Heart left ventricle (tissue), 13 donors: Measurements from ENCODE around the gene UTY.

Experiments used
- CTCF ChIP-seq, 12 donors: fragments of 200-600 bp; sonication (generic) in 4 of 12; IDR thresholded peaks; one replicate each; pipeline versions ENCODE4 v1.5.0 to v1.8.0; 2018 to 2022; ENCODE audit warnings: antibody characterized with exemption in 12 of 12, mild to moderate bottlenecking in 5 of 12
- POLR2A ChIP-seq, 2 donors: fragments of 450-650 bp; IDR thresholded peaks; one replicate each; pipeline ENCODE4 v1.6.1; 2017; ENCODE audit warnings: antibody characterized with exemption in 2 of 2, mild to moderate bottlenecking in 2 of 2, moderate library complexity in 2 of 2
- donor health status: ischemic (EF 13 %, LVEDD 7.1; RV severe dilation, severe dysfunction).
- donor health status: DM: no; HTN: yes; CAD: no.
- donor health status: DM: no; HTN: no; CAD: no.
- donor health status: ischemic (EF 25% LVEDD 6.9; RV normal size, moderate dysfunction).
- donor health status: ischemic (EF 25% LVEDD 5.7; RV mildly dilated, moderate dysfunction).
- donor health status: ischemic (EF 35%, LVEDD 5.7; RV mildly dilated, moderate dysfunction).
- donor health status: nonischemic (EF 11% LVEDD 7.7; RV severe dilation, severe dysfunction).
- donor health status: DM: yes; HTN: yes; CAD: no.
- donor health status: PGD.
- donor health status: ischemic (EF 29% LVEDD 5.4; RV normal size, mild dysfunction).
- donor health status: nonischemic (EF 23%, LVEDD 6.1; RV moderate dilation, normal function).

DNA sequence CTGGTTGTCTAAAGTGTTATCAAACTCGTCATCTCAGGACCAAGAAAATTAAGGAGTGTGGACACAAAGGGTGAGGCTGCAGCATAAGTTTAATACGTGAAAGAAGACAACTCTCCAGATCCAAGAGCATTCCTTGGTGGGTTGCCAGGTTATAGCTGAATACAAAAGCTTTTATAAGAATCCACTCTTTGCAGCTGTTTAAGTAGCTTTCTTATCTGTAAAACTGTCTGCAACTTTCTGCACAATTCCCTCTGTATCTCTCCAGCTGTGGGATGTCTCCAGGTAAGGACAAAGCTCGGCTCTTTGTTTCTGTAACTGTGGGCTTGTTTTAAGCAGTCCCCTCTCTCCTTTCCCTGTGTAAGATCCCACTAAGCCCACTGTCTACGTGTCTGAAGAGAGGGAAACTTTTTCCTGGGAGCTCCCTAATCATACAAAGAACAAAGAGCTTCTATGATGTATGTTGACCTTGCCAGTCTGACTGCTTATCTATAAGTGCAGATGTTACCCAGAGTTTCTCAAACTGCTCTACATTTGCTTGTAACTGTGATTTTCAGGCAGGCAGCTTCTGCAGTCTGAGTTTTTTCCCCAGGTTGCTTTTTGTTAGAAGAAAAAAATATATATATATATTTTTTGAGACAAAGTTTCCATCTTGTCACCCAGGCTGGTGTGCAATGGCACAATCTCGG lies 268.7 kb downstream of the UTY start:
- TF ChIP-seq CTCF (IDR thresholded peaks at IDR 0.05) (no peak), POLR2A (IDR thresholded peaks at IDR 0.05) (no peak)
